GM19023 (cell line): Measurements from ENCODE around the gene ENG.

ENCODE experiments used
- ATAC-seq: cut with Tn5 transposase; IDR thresholded peaks from one replicate; pipeline ENCODE4 v1.9.1; 2021; ENCODE audit warnings: mild to moderate bottlenecking, moderate library complexity; ENCODE audit not compliant: unreplicated experiment

ENG gene

DNA sequence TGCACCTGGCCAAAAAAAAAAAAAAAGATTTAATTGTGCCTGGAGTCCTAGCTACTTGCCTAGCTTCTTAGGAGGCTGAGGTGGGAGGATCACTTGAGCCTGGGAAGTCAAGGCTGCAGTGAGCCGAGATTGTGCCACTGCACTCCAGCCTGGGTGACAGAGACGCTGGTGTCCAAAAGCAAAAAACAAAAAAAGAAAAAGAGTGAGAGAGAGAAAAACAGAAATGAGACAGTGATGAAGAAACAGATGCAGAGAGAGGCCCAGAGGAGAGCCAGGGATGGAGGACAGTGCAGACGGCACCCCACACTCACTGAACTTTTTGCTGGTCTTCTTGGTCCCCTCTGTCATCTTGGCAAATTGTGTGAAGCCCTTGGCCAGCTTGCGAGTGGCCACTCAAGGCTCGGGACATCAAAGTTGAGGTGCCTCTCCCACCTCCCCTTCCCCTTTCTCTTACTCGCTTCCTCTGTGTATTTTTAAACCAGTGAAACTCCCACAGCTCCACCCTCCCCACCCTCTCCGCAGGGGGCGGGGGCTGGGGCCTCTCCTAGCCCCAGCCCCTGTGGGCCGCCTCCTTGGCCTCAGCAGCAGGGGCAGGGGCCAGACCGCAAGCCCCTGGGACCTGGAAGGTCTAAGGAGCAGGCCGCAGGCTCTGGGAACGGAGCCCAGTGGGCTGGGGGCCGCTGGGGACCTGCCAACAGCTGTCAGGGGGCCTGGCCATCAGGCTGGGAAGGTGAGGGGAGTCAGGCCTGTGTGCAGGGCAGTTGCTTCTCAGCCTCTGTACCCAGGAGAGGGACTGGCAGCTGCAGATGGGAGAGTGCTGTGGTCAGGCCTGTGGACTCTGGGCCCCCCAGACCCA lies 76.0 kb downstream of the ENG start, which contains the start of gene SH2D3C:
SH2D3C (minus strand) TSS at position 387 of the 856 bp plus-strand sequence; CDS start at position 348, 39 bp downstream.
- ATAC-seq, result peak; percentile 38

DNA sequence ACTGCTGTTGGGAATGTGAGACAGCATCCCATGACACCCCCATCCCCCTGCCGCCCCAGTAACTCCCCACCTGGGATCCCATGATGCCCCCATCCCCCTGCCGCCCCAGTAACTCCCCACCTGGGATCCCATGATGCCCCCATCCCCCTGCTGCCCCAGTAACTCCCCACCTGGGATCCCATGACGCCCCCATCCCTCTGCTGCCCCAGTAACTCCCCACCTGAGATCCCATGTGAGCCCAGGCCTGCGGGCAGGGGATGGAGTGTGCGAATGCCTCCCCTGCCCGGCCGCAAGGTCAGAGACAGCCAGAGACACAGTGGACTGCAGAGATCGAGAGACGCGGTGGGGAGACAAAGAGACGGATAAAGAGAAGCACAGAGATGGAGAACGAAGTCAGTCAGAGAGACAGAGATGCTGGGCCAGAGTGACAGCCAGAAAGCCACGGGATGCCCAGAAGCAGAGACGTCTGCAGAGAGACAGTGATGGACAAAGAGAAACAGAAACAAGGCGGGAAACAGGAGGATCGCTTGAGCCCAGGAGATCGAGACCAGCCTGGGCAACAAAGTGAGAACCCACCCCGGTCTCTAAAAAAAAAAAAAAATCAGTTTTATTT lies 77.0 kb downstream of the ENG start:
- ATAC-seq, result no peak

DNA sequence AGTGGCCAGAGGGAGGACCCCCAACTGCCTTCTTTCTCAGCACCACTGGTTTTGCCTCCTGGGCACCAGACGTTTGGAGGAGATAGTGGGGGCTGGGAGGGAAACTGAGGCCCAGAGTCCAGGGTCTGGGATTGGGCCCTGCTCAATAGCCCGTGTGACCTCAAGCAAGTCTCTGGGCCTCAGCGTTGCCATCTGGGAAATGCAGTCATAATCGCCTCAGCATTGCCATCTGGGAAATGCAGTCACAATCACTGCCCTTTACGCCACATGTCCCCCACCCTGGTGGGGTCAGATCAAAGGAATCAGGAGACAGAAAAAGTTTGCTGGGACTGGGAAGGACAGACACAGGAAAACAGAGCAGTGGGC lies 77.6 kb downstream of the ENG start:
- no peak for ATAC-seq

DNA sequence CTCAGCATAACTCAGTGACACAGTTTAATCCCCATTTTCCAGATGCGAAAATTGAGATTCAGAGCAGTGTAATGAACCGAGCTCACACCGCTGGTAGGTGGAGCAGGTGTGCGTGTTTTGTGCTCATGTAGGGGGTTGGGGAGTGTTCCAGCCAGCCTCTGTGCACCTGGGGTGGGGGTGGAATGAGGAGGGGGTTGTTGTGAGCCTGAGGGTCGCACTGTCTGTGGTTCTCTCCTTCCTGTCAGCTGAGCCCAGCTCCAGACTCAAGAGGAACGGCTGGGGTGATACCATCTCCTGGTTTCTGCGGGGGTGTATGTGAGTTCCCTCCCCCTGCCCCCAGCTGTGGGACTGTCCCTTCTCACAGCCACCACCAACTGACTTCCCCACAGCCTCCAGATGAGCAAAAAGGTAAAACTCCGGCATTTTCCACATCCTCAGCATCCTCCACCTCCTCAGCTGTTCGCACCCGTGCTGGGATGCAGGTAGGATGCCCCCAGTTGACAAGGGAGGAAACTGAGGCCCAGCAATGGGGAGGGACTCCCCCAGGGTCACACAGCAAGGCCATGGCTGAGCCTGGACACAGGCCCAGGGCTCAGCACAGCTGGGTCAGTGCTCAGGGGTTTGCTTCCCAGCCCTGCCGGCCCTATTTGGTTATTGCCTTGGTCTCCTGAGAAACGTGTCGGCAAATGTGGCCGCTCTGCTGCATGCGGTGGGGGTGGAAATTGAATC lies 78.1 kb downstream of the ENG start:
- peak; percentile 35 for ATAC-seq

DNA sequence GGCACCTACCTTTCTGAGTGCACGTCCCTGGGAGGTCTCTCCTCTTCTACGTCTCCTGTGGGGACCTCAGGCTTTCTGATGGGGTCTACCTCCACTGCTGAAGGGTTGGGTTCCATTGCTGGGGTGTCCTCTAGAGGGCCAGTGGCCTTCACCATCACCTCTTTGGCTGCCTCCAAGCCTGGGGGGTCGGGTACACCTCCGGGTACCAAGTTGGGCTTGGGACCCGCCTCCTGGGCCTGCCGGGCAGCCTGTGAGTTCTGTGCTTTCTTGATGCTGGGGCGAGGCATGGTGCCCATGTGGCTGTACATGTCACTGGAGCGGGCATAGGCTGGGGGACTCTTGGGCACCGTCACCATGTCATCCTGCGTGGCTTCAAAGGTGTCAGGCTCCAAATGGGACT lies 80.5 kb downstream of the ENG start:
- ATAC-seq, result no peak

DNA sequence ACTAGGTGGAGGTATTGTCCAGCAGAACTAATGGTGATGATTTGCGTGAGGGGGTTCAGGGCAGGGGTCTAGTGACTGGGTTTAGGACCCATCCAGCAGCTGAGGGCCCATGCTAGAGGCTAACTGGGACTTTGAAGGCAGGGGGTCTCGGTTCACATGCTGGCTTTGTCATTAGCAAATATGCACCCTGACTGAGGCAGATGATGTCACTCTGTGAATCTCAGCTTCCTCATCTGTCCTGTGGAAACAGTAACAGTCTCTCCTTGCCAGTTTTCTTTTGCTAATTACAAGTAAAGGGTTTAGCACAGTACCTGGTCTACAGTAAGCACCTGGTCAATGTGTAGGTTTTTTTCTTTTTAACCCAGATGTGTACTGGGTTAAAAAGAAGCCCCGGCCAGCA lies 81.2 kb downstream of the ENG start:
- no peak for ATAC-seq

DNA sequence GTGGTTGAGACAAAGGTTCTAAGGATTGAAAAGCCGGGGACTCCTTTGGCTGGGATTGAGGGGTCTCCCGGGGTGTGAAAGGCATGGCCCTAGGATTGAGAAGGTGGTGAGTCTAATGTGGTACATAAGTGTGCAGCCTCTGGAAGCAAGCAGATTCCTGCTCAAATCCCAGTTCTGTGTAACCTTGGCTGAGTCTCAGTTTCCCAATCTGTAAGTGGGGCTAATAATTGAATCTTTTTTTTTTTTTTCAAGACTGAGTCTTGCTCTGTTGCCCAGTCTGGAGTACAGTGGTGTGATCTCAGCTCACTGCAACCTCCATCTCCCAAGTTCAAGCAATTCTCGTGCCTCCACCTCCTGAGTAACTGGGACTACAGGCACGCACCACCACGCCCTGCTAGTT lies 81.9 kb downstream of the ENG start:
- no peak for ATAC-seq

DNA sequence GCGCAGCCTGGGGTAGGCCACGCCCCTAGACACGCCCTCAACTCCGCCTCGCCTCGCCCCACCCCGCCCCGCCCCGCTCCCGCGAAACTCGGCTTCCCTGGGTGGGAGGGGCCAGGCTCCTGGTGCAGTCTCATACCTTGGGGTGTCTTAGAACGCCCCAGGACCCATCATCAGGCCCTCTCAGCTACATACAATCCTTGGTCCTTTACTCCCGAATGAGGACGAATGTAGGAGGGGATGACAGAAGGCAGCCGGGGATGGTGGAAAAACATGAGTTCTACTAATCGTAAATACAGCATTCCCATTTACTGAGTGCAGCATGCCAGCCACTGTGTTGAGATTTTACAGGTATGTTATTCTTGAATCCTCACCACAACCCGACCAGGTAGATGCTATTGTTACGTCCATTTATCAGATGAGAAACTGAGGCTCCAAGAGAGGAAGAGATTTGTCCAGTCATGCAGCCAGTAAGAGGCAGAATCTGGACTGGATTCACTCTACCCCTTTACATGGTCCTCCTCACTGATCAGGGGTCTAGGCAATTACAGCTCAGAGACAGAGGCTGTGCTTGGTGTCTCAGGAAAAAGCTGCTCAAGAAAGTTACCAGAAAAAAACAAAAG lies 82.8 kb downstream of the ENG start:
- ATAC-seq, result no peak

DNA sequence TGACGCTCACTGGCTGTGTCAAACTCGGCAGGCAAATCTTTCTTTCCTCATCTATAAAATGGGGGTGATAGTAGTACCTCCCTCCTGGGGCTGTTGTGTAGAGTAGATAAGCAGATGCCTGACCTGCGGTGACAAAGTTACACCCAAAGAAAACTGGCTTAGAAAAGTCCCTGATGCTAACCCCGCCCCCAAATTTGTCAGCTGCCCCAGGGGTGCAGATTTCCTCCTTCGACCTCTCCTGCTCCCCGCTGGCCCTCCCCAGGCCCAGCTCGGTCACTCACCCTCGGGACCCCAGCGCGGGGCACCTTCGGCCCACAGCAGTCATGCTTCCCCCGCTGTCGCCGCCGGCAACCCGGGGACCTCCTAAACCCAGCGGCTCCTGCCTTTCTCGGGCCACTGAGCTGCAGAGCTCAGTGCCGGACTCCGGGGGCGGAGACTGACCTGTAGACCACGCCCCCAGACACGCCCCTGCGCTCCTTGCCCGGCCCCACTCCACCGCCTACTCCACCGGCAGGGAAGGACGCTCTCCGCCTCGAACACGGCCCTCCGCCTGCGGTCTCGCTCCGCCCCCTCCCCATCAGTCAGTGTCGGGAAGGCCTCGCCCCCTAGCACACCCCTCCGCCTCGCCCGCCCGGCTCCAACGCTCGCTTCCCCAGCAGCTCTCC lies 83.4 kb downstream of the ENG start:
- ATAC-seq, result peak; percentile 88

DNA sequence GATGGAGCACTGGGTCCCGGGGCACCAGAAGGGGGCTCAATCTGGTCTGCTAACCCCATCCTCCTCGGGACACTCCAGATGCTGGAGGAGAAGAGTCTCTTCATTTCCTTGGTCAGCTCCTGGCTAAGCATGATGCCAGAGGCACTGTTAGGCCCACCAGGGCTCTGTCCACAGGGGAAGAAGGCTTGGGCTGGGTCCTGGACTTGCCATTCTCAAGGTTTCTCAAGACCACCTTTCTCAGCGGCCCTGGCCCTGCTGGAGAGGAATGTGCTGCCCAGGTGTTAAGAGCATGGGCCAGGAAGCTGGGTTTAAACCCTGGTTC lies 83.9 kb downstream of the ENG start:
- no peak for ATAC-seq

DNA sequence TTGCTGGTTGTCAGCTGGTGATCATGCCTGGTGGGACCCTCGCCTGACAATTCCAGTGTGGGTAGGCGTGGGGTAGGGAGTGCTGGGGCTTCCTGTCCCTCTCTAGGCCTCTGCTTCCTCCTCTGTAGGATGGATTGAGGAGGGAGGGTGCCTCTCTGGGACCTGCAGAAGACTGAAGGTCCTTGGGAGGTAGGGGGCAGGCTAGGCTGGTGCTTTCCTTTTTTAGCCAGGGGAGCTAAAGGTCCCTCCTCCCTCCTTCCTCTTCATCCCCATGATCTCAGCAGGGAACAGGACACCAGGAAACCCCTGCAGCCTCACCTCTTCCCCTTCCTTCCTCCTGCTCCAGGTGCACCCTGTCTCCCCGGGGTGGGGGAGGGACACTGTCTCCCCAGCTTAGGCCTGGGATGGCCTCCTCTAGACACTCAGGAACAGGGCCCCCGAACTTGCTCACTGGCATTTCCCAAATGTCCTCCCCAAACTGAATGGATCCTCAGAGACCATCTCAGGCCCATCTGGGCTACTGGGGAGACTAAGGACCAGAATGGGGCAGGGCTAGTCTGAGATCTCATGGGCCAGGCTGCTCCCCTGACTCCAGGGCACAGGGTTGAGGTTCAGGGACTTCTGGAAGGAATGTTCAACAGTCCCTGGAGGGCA lies 84.4 kb downstream of the ENG start:
- no peak for ATAC-seq

DNA sequence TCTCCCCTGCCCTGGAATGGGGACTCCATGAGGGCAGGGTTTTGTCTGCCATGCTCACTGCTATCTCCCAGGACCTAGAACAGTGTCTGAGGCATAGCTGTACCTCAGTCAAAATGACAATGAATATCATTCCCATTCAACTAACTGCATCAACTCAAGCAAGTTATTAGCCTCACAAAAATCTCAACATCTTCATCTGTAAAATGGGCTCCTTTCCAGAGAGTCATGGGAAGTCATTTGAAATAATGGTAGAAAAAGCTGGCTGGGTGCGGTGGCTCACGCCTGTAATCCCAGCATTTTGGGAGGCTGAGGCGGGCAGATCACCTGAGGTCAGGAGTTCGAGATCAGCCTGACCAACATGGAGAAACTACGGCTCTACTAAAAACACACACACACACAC lies 85.4 kb downstream of the ENG start:
- ATAC-seq, result no peak

DNA sequence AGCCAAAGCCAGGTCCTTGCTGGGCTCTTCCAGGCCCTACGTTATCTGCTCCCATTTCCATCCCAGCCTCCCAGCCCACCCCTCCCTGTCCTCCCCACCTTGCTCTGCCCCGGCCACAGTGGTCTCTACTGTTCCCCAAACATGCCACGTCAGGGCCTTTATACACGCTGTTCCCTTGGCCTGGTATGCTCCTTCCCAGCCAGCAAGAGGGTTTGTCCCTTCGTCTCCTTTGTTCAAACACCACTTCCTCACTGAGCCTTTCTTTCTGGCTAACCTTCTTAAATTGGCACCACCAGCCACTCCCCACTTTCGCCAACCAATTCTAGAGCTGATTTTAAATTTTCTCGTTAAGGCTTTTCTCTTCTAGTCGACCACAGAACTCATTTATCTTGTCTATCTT lies 85.8 kb downstream of the ENG start:
- ATAC-seq, result no peak

DNA sequence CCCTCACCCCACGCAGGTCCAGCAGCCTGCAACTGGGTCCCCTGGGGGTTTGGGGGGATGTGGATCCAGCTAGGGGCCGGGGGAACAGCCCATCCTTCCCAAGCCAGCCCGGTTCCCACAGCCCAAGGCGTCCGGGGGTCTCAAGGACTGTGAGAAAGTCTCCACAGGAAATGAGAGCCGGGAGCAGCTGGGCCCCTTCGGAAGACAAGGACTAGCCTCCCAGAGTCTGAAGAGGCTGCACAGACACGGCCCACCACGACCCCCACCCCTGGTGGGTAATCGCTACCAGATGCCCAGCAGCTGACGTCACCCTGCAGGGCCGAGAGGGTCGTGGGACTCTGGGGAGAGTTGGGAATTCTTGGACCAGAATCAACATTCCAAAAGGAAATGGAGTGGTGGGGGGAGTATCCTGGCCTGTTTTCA lies 86.5 kb downstream of the ENG start:
- no peak for ATAC-seq

DNA sequence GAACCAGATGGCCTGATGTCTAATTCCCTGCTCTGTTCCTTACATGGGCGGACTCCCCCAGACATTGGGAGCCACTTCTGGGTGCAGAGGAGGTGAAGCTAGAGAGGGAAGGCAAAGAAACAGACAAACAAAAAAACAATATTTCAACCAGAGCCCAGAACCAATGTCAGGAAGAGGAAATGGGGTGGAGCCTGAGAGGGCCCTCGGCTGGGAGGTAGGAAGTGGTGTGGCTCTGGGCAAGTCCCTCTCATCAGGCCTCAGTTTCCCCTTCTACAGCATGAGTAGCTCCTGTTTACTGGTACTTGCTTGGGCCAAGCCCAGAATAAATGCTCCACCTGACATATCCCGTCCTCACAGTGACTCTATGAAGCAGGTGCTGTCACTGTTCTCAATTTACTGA lies 87.0 kb downstream of the ENG start:
- no peak for ATAC-seq

DNA sequence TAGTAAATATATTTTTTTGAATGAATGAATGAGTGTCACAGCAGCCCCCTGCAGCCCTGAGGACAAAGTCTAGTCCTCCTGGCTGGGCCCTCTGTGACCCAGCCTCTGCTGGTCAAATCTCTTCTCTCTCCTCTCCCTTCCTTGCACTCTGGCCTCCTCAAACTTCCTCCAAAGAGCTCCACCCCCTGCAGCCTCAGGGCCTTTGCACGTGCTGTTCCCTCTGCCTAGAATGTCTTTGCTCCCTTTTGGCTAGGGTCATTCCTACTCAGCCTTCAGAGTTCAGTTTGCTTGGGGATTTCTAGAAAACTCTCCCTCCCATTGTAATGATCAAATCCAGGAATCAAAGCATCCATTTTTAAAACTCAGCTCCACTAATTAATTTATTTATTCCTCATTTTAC lies 89.0 kb downstream of the ENG start:
- ATAC-seq, result no peak
